Muscle of arm (tissue), 12 donors: ENCODE results near the gene PCDHA1. TPM values are rescaled to one million over a fixed set of nuclear protein-coding genes. Genes with fewer than 3 reads are reported as not detected.
"Not testable (repeated sequence)": the region's sequence is repeated elsewhere in the genome, so short reads cannot be mapped to it uniquely, and the experiment has no call there.

Experiments used
- DNase-seq: peaks from one replicate; pipeline ENCODE4 v3.0.0-alpha.2; 2013
- polyA plus RNA-seq, 12 donors: library from polyadenylated mRNA; unstranded; fragments of 120-200 nt; gene quantifications; one replicate each; pipeline ENCODE4 v1.2.1, GENCODE V29; 2013; ENCODE audit not compliant: insufficient read length in 12 of 12

Gene PCDHA1
- polyA plus RNA-seq, 12 donors, result 0.04 to 0.12 (median 0.07) TPM; not detected in 8

DNA sequence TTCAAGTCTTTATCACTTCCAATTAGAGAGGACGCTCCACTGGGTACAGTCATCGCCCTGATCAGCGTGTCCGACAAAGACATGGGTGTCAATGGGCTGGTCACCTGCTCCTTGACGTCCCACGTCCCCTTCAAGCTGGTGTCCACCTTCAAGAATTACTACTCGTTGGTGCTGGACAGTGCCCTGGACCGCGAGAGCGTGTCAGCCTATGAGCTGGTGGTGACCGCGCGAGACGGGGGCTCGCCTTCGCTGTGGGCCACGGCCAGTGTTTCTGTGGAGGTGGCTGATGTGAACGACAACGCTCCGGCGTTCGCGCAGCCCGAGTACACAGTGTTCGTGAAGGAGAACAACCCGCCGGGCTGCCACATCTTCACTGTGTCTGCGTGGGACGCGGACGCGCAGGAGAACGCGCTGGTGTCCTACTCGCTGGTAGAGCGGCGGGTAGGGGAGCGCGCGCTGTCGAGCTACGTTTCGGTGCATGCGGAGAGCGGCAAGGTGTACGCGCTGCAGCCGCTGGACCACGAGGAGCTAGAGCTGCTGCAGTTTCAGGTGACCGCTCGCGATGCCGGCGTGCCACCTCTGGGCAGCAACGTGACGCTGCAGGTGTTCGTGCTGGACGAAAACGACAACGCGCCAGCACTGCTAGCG lies 22.4 kb downstream of the PCDHA1 start:
- DNase-seq, result not testable (repeated sequence)

DNA sequence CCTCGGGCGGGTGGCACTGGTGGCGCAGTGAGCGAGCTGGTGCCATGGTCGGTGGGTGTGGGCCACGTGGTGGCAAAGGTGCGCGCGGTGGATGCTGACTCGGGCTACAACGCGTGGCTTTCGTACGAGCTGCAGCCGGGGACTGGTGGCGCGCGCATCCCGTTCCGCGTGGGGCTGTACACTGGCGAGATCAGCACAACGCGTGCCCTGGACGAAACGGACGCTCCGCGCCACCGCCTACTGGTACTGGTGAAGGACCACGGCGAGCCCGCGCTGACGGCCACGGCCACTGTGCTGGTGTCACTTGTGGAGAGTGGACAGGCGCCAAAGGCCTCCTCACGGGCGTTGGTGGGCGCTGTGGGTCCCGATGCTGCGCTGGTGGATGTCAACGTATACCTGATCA lies 22.9 kb downstream of the PCDHA1 start:
- no peak for DNase-seq

DNA sequence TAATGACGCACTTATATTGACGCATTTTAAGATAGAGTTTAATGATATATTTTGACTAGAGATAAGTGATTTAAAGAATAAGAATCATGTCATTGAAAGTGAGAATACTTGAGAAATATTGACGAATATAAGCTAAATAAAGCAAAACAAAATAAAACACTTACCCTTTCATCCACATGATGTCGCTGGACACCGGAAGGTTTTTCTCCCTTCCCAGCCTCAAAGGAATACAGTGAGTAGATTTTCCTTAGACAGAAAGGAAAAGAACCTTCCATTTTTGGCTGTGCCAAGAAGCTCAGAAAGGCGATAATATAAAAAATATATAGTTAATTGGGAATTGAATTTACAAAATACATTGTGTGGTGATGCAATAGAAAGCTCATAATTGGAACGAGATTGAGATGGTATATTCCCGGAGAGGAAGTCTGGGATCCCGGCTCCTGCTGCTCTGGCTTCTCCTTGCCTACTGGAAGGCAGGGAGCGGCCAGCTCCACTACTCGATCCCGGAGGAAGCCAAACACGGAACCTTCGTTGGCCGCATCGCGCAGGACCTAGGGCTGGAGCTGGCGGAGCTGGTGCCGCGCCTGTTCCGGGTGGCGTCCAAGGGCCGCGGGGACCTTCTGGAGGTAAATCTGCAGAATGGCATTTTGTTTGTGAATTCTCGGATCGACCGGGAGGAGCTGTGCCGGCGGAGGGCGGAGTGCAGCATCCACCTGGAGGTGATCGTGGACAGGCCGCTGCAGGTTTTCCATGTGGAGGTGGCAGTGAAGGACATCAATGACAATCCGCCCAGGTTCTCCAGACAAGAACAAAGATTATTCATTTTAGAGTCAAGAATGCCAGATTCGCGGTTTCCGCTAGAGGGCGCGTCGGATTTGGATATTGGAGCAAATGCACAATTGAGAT lies 35.7 kb downstream of the PCDHA1 start, which contains the start of gene PCDHA5:
PCDHA5 (plus strand) TSS at position 239 of the 906 bp plus-strand sequence.
- no peak for DNase-seq

DNA sequence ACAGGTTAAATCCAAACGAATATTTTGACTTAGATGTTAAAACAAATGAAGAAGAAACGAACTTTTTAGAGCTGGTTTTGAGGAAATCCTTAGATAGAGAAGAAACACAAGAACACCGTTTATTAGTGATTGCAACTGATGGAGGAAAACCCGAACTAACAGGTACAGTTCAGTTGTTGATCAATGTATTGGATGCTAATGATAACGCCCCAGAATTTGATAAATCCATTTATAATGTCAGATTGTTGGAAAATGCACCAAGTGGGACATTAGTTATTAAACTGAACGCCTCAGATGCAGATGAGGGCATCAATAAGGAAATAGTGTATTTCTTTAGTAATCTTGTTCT lies 36.3 kb downstream of the PCDHA1 start:
- no peak for DNase-seq

DNA sequence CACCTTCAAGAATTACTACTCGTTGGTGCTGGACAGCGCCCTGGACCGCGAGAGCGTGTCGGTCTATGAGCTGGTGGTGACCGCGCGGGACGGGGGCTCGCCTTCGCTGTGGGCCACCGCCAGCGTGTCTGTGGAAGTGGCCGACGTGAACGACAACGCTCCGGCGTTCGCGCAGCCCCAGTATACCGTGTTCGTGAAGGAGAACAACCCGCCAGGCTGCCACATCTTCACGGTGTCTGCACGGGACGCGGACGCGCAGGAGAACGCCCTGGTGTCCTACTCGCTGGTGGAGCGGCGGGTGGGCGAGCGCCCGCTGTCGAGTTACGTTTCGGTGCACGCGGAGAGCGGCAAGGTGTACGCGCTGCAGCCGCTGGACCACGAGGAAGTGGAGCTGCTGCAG lies 37.0 kb downstream of the PCDHA1 start:
- DNase-seq, result not testable (repeated sequence)

DNA sequence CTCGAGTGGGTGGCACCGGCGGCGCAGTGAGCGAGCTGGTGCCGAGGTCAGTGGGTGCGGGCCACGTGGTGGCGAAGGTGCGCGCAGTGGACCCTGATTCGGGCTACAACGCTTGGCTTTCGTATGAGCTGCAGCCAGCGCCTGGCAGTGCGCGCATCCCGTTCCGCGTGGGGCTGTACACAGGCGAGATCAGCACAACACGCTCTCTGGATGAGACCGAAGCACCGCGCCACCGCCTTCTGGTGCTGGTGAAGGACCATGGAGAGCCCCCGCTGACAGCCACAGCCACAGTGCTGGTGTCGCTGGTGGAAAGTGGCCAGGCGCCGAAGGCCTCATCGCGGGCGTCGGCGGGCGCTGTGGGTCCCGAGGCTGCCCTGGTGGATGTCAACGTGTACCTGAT lies 37.5 kb downstream of the PCDHA1 start:
- DNase-seq, result no peak

DNA sequence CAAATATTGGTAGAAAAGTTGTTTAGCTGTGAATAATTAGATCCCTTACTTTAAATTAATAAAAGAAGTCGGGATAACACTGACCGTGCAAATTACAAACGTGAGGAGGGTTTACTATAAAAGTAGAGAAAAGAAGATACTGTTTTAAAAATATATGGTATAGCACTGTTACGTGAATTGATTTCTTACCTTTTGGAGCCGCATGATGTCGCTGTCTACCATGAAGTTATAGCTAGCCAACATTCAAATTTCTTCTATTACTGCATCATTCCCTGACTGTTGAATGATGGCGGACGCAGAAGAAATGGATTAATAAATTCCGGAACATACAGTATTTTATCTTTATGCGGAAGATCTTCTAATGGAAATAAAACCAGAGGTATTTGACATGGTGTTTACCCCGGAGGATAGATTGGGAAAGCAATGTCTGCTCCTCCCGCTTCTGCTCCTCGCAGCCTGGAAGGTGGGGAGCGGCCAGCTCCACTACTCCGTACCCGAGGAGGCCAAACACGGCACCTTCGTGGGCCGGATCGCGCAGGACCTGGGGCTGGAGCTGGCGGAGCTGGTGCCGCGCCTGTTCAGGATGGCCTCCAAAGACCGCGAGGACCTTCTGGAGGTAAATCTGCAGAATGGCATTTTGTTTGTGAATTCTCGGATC lies 41.9 kb downstream of the PCDHA1 start, which contains the start of gene PCDHA6:
PCDHA6 (plus strand) TSS at position 257 of the 658 bp plus-strand sequence; CDS start at position 389, 132 bp downstream.
- DNase-seq, result no peak

DNA sequence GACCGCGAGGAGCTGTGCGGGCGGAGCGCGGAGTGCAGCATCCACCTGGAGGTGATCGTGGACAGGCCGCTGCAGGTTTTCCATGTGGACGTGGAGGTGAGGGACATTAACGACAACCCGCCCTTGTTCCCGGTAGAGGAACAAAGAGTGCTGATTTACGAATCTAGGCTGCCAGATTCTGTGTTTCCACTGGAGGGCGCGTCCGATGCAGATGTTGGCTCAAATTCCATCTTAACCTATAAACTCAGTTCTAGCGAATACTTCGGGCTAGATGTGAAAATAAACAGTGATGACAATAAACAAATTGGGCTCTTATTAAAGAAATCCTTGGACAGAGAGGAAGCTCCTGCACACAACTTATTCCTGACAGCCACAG lies 42.4 kb downstream of the PCDHA1 start:
- DNase-seq, result no peak

DNA sequence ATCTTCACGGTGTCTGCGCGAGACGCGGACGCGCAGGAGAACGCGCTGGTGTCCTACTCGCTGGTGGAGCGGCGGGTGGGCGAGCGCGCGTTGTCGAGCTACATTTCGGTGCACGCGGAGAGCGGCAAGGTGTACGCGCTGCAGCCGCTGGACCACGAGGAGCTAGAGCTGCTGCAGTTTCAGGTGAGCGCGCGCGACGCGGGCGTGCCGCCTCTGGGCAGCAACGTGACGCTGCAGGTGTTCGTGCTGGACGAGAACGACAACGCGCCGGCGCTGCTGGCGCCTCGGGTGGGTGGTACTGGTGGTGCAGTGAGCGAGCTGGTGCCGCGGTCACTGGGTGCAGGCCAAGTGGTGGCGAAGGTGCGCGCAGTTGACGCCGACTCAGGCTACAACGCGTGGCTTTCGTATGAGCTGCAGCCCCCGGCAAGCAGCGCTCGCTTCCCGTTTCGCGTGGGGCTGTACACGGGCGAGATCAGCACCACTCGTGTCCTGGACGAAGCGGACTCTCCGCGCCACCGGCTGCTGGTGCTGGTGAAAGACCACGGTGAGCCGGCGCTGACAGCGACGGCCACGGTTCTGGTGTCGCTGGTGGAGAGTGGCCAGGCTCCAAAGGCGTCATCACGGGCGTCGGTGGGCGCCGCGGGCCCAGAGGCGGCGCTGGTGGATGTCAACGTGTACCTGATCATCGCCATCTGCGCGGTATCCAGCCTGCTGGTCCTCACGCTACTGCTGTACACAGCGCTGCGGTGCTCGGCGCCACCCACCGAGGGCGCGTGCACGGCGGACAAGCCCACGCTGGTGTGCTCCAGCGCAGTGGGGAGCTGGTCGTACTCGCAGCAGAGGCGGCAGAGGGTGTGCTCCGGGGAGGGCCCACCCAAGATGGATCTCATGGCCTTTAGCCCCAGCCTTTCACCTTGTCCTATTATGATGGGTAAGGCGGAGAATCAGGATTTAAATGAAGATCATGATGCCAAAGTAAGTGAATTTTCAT lies 43.9 kb downstream of the PCDHA1 start:
- DNase-seq, result not testable (repeated sequence)

DNA sequence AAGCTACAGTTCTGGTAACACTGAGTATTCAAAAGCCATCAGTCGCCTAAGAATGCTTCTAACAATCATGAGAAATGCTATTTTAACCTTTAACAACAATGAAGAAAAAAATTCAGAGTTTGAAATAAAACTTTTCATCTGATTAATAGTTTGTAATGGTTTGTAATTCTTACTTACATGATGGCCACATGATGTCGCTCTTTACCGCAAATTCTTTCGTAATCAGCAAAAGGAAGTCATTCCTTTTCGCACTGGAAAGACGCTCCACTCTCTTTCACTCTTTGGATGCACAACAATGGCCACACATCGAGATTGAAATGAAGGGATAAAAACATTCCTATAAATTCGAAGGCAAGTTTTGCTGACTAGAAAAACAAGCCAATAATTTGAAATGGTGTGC lies 48.1 kb downstream of the PCDHA1 start, which contains the start of gene PCDHA7:
PCDHA7 (plus strand) TSS at position 277 of the 400 bp plus-strand sequence; CDS start at position 392, 115 bp downstream.
- DNase-seq, result no peak

DNA sequence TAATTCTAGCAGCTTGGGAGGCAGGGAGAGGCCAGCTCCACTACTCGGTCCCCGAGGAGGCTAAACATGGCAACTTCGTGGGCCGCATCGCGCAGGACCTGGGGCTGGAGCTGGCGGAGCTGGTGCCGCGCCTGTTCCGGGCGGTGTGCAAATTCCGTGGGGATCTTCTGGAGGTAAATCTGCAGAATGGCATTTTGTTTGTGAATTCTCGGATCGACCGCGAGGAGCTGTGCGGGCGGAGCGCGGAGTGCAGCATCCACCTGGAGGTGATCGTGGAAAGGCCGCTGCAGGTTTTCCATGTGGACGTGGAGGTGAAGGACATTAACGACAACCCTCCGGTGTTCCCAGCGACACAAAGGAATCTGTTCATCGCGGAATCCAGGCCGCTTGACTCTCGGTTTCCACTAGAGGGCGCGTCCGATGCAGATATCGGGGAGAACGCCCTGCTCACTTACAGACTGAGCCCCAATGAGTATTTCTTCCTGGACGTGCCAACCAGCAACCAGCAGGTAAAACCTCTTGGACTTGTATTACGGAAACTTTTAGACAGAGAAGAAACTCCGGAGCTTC lies 48.6 kb downstream of the PCDHA1 start:
- not testable (repeated sequence) for DNase-seq

DNA sequence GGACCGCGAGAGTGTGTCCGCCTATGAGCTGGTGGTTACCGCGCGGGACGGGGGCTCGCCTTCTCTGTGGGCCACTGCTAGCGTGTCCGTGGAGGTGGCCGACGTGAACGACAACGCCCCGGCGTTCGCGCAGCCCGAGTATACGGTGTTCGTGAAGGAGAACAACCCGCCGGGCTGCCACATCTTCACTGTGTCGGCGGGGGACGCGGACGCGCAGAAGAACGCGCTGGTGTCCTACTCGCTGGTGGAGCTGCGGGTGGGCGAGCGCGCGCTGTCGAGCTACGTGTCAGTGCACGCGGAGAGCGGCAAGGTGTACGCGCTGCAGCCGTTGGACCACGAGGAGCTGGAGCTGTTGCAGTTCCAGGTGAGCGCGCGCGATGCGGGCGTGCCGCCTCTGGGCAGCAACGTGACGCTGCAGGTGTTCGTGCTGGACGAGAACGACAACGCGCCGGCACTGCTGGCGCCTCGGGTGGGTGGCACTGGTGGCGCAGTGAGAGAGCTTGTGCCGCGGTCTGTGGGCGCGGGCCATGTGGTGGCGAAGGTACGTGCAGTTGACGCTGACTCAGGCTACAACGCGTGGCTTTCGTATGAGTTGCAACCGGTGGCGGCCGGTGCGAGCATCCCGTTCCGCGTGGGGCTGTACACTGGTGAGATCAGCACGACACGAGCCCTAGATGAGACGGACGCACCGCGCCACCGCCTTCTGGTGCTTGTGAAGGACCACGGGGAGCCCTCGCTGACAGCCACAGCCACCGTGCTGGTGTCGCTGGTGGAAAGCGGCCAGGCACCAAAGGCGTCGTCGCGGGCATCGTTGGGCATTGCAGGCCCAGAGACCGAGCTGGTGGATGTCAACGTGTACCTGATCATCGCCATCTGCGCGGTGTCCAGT lies 49.9 kb downstream of the PCDHA1 start:
- no peak for DNase-seq

DNA sequence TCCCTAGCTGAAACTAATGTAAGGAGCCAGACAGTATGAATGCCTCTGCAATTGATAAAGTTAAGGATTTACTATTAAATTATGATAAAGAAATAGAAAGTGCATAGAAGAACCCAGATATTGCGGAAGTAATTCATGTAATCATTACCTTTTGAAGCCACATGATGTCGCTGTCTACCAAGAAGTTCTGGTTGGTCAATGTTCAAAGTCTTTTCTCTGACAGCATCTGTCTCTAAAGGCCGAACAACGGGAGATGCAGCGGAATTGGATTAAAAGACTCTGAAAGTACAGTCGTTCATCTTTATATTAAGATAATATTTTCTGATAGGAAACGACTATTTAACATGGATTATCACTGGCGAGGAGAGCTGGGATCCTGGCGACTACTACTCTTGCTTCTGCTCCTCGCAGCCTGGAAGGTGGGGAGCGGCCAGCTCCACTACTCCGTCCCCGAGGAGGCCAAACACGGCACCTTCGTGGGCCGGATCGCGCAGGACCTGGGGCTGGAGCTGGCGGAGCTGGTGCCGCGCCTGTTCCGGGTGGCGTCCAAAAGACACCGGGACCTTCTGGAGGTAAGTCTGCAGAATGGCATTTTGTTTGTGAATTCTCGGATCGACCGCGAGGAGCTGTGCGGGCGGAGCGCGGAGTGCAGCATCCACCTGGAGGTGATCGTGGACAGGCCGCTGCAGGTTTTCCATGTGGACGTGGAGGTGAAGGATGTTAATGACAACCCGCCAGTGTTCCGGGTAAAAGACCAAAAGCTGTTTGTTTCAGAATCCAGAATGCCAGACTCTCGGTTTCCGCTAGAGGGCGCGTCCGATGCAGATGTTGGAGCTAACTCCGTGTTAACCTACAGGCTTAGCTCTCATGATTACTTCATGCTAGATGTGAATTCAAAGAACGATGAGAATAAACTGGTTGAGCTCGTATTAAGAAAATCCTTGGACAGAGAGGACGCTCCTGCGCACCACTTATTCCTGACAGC lies 55.3 kb downstream of the PCDHA1 start, which contains the start of gene PCDHA8:
PCDHA8 (plus strand) TSS at position 210 of the 985 bp plus-strand sequence; CDS start at position 345, 135 bp downstream.
- DNase-seq, result no peak

DNA sequence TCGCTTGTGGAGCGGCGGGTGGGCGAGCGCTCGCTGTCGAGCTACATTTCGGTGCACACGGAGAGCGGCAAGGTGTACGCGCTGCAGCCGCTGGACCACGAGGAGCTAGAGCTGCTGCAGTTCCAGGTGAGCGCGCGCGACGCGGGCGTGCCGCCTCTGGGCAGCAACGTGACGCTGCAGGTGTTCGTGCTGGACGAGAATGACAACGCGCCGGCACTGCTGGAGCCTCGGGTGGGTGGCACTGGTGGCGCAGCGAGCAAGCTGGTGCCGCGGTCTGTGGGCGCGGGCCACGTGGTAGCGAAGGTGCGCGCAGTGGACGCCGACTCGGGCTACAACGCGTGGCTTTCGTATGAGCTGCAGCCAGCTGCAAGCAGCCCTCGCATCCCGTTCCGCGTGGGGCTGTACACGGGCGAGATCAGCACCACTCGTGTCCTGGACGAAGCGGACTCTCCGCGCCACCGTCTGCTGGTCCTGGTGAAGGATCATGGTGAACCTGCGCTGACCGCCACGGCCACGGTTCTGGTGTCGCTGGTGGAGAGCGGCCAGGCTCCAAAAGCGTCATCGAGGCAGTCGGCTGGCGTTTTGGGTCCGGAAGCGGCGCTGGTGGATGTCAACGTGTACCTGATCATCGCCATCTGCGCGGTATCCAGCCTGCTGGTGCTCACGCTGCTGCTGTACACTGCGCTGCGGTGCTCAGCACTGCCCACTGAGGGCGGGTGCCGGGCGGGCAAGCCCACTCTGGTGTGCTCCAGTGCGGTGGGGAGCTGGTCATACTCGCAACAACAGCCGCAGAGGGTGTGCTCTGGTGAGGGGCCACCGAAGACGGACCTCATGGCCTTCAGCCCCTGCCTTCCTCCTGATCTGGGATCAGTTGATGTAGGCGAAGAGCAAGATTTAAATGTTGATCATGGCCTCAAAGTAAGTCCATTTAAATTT lies 57.1 kb downstream of the PCDHA1 start:
- DNase-seq, result no peak

DNA sequence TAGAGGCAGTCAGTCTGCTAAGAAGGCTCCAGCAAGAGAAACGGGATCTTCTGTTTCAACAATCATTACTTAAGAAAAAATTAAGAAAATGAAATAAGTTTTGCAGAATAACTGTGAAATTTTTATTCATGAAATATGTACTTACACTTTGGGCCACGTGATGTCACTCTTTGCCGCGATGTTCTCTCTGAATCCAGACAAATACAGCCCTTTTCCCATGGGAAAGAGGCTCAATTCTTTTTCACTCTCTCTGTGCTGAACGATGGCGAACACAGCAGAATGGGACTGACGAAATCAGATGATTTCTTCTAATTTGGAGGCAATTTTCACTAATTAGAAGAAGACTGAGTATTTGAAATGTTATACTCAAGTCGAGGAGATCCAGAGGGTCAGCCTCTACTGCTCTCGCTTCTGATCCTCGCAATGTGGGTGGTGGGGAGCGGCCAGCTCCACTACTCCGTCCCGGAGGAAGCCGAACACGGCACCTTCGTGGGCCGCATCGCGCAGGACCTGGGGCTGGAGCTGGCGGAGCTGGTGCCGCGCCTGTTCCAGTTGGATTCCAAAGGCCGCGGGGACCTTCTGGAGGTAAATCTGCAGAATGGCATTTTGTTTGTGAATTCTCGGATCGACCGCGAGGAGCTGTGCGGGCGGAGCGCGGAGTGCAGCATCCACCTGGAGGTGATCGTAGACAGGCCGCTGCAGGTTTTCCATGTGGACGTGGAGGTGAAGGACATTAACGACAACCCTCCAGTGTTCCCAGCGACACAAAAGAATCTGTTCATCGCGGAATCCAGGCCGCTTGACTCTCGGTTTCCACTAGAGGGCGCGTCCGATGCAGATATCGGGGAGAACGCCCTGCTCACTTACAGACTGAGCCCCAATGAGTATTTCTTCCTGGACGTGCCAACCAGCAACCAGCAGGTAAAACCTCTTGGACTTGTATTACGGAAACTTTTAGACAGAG lies 62.5 kb downstream of the PCDHA1 start, which contains the start of gene PCDHA9:
PCDHA9 (plus strand) TSS at position 244 of the 964 bp plus-strand sequence; CDS start at position 358, 114 bp downstream.
- DNase-seq, result not testable (repeated sequence)
